GM12878 (cell line): ENCODE results near the gene BCL2L13. TPM values are rescaled to one million over a fixed set of nuclear protein-coding genes. Genes with fewer than 3 reads are reported as not detected.

ENCODE experiments used
- ATAC-seq: fragments of 200-7000 bp; cut with Tn5 transposase; 3 replicates; pipeline ENCODE4 v1.9.1; 2020; ENCODE audit warnings: mild to moderate bottlenecking, moderate library complexity
- BruUV-seq: library from RNA; stranded (reverse); fragments of 400-500 nt; replicated peaks from 2 replicates; lab custom pipeline; 2021; lab: Mats Ljungman, UMichigan
- CTCF ChIA-PET: fragments of 300-600 bp; sonication (Branson Sonifier 250); formaldehyde crosslinking; extraction: SDS; loops from one replicate; lab custom pipeline; 2021; ENCODE audit warnings: inconsistent platforms; lab: Yijun Ruan, JAX
- POLR2A ChIA-PET: fragments of 350-600 bp; formaldehyde crosslinking; extraction: SDS; loops from one replicate; lab custom pipeline; 2021; ENCODE audit warnings: inconsistent platforms; lab: Charles Lee
- RAD21 ChIA-PET: fragments of 300-600 bp; sonication (Branson Sonifier 250); formaldehyde crosslinking; loops from one replicate; lab custom pipeline; 2023; ENCODE audit warnings: antibody characterized with exemption; ENCODE audit not compliant: unreplicated experiment; lab: Charles Lee
- SMC1A ChIA-PET: fragments of 300-600 bp; sonication (Branson Sonifier 250); formaldehyde crosslinking; loops from one replicate; lab custom pipeline; 2023; ENCODE audit not compliant: unreplicated experiment, uncharacterized antibody; lab: Charles Lee
- DNase-seq: peaks from one replicate; pipeline ENCODE4 v3.0.0-alpha.2; 2011; ENCODE audit warnings: low read depth, low spot score
- FAIRE-seq: peaks from 3 replicates; lab custom pipeline; 2011; peaks lifted over from hg19 to GRCh38; lab: Jason Lieb, UNC
- H2AFZ ChIP-seq: 2 replicates; pipeline ENCODE4 v1.6.0; 2011; ENCODE audit warnings: low read depth, low read length, control low read depth; ENCODE audit not compliant: control insufficient read depth
- H3K27ac ChIP-seq: 2 replicates; pipeline ENCODE4 v1.5.1; 2011; ENCODE audit warnings: control low read depth; ENCODE audit not compliant: control insufficient read depth, insufficient read depth
- H3K27me3 ChIP-seq, 2 experiments: replicated peaks in 1 of 2; 2 replicates each; pipeline versions ENCODE4 v1.6.0 to v1.6.1; 2011; ENCODE audit warnings: low read length in 1 of 2; ENCODE audit not compliant: control insufficient read depth in 2 of 2, insufficient read depth in 2 of 2
- H3K36me3 ChIP-seq, 2 experiments: 2 replicates each; pipeline ENCODE4 v1.5.1; 2011; ENCODE audit warnings: low read length in 1 of 2; ENCODE audit not compliant: control insufficient read depth in 2 of 2, insufficient read depth in 2 of 2
- H3K4me1 ChIP-seq: 2 replicates; pipeline ENCODE4 v1.6.1; 2011; ENCODE audit warnings: mild to moderate bottlenecking, low read length, moderate library complexity, mixed read lengths; ENCODE audit not compliant: control insufficient read depth, insufficient read depth
- H3K4me2 ChIP-seq: 2 replicates; pipeline ENCODE4 v1.6.0; 2011; ENCODE audit warnings: control low read depth; ENCODE audit not compliant: control insufficient read depth, insufficient read depth
- H3K4me3 ChIP-seq: fragments of 200-600 bp; sonication (generic); 2 replicates; pipeline ENCODE4 v1.5.1; 2016
- H3K79me2 ChIP-seq: 2 replicates; pipeline ENCODE4 v1.6.0; 2011; ENCODE audit warnings: low read length; ENCODE audit not compliant: control insufficient read depth, insufficient read depth
- H3K9ac ChIP-seq: 2 replicates; pipeline ENCODE4 v1.8.0; 2011; ENCODE audit warnings: low read length, control low read depth, mixed read lengths; ENCODE audit not compliant: control insufficient read depth, insufficient read depth
- H3K9me3 ChIP-seq: replicated peaks from 3 replicates; pipeline ENCODE4 v1.5.1; 2011; ENCODE audit warnings: mild to moderate bottlenecking, low read length; ENCODE audit not compliant: control insufficient read depth, insufficient read depth
- H4K20me1 ChIP-seq: 2 replicates; pipeline ENCODE4 v1.6.0; 2011; ENCODE audit not compliant: control insufficient read depth, insufficient read depth
- BRCA1 ChIP-seq: IDR thresholded peaks from 2 replicates; pipeline ENCODE4 v1.6.1; 2011; ENCODE audit warnings: low read depth, low read length, improper control_type of control experiment
- CEBPZ ChIP-seq: fragments of 150-350 bp; IDR thresholded peaks from 2 replicates; pipeline ENCODE4 v1.6.1; 2016; ENCODE audit warnings: low read depth, low read length
- EGR1 ChIP-seq, 2 experiments: IDR thresholded peaks; 1 replicate in 1 of 2; 2 replicates in 1 of 2; pipeline ENCODE4 v1.6.1; 2011 to 2012; ENCODE audit warnings: low read depth in 2 of 2, low read length in 2 of 2, borderline replicate concordance in 1 of 2, mild to moderate bottlenecking in 1 of 2, moderate library complexity in 1 of 2
- GABPA ChIP-seq: IDR thresholded peaks from 2 replicates; pipeline ENCODE4 v1.6.1; 2014; ENCODE audit warnings: antibody characterized with exemption, low read depth, mild to moderate bottlenecking, inconsistent platforms
- IRF4 ChIP-seq: IDR thresholded peaks from 2 replicates; pipeline ENCODE4 v1.6.1; 2011; ENCODE audit warnings: low read depth, low read length
- JUNB ChIP-seq: IDR thresholded peaks from 2 replicates; pipeline ENCODE4 v1.6.1; 2016; ENCODE audit warnings: antibody characterized with exemption, mild to moderate bottlenecking
- MTA3 ChIP-seq: IDR thresholded peaks from 2 replicates; pipeline ENCODE4 v1.6.1; 2012; ENCODE audit warnings: low read length, inconsistent platforms, borderline replicate concordance
- MXI1 ChIP-seq: fragments of 150-350 bp; IDR thresholded peaks from 2 replicates; pipeline ENCODE4 v1.6.1; 2011; ENCODE audit warnings: low read depth, mild to moderate bottlenecking, inconsistent platforms, low read length, improper control_type of control experiment
- NR2F1 ChIP-seq: fragments of 450-650 bp; conservative IDR thresholded peaks from 2 replicates; pipeline ENCODE4 v1.6.1; 2017; ENCODE audit warnings: mild to moderate bottlenecking
- PAX8 ChIP-seq: fragments of 450-650 bp; IDR thresholded peaks from 2 replicates; pipeline ENCODE4 v1.6.1; 2017; ENCODE audit warnings: mild to moderate bottlenecking, moderate library complexity
- POLR2AphosphoS5 ChIP-seq: IDR thresholded peaks from 2 replicates; pipeline ENCODE4 v1.6.1; 2011; ENCODE audit warnings: mild to moderate bottlenecking, low read length, inconsistent platforms
- POU2F2 ChIP-seq: IDR thresholded peaks from 3 replicates; pipeline ENCODE4 v1.6.1; 2011; ENCODE audit warnings: low read depth, mild to moderate bottlenecking, low read length, borderline replicate concordance
- RAD51 ChIP-seq: fragments of 450-650 bp; IDR thresholded peaks from 2 replicates; pipeline ENCODE4 v1.6.1; 2016; ENCODE audit warnings: moderate library complexity, mild to moderate bottlenecking, inconsistent platforms
- TAF1 ChIP-seq: IDR thresholded peaks from 2 replicates; pipeline ENCODE4 v1.6.1; 2011; ENCODE audit warnings: mild to moderate bottlenecking, low read depth, low read length, borderline replicate concordance
- USF1 ChIP-seq: IDR thresholded peaks from 2 replicates; pipeline ENCODE4 v1.6.1; 2011; ENCODE audit warnings: borderline replicate concordance, low read depth, mild to moderate bottlenecking, moderate library complexity, mixed read lengths, low read length; ENCODE audit not compliant: insufficient read depth; ENCODE audit errors: extremely low read length
- WGBS: methylation state at CpG from one replicate; pipeline ENCODE4 v1.1.6; 2016; ENCODE audit warnings: low lambda C conversion rate; ENCODE audit not compliant: insufficient replicate concordance, insufficient coverage; ENCODE audit errors: missing lambda C conversion rate; 5-methylcytosine and 5-hydroxymethylcytosine counted together
- in situ Hi-C: fragments of 300-500 bp; cut with MboI; formaldehyde crosslinking; loops from 9 replicates; pipeline ENCODE4 v1.14.3; 2018; ENCODE audit warnings: mixed read lengths
- intact Hi-C: fragments of 100-400 bp; cut with micrococcal nuclease; formaldehyde crosslinking; loops from one replicate; pipeline ENCODE4 v1.14.2; 2022; ENCODE audit not compliant: unreplicated experiment
- polyA plus RNA-seq, 11 experiments: library from polyadenylated mRNA; depleted of rRNA in 4 of 11; unstranded in 6 of 11; stranded (reverse) in 5 of 11; fragments of >200 nt; fragmentation: Nextera tagmentation in 4 of 11; fragmentation: Illumina TruSeq in 1 of 11; extraction: Ambion mirVana in 4 of 11; extraction: Trizol in 1 of 11; gene quantifications; 1 replicate in 1 of 11; 2 replicates in 10 of 11; pipeline versions ENCODE4 v1.2.1 to v1.2.3, GENCODE V29; 2011 to 2016; ENCODE audit warnings: inconsistent platforms in 2 of 11, missing spikeins in 2 of 11, low read depth in 1 of 11
- total RNA-seq, 4 experiments: library from RNA; depleted of rRNA in 3 of 4; stranded (reverse); fragments of >200 nt in 3 of 4; fragmentation: Illumina TruSeq in 1 of 4; extraction: Trizol in 1 of 4; gene quantifications; 2 replicates each; pipeline versions ENCODE4 v1.2.1 to v1.2.3, GENCODE V29; 2013 to 2021

BCL2L13 gene
- total and polyA plus RNA-seq, 10 of the 15 experiments (the other 5 are each of a cell fraction or from before 2014, with no cell fraction given) = 18.6 to 30.6 (median 28.2) TPM

- TF ChIP-seq IRF4 = 0 out of 2 replicates have a peak, but pooled peaks have one; percentile 7
- TF ChIP-seq BRCA1 = no peak
- no peak for TF ChIP-seq RAD51
- TF ChIP-seq JUNB = no peak
These were observed 450 bp upstream of the BCL2L13 start (continued) for GRCh38 chr22:17638182-17638431.

GRCh38 chr22:17639247-17639741 is 737 bp downstream of the BCL2L13 start:
- no peaks in the 10 kb centered on the region for H3K9me3 ChIP-seq
- no peak for TF ChIP-seq GABPA
- TF ChIP-seq USF1 = no peak
- no peak for TF ChIP-seq CEBPZ
- peak; percentile 29; the same call in 1 of the 2 replicates for TF ChIP-seq TAF1
- TF ChIP-seq POU2F2 = peak; percentile 26; the same call in 1 of the 3 replicates
- peak; percentile 49; the same call in 1 of the 2 replicates for TF ChIP-seq POLR2AphosphoS5
- TF ChIP-seq PAX8 = peak; percentile 29; the same call in 1 of the 2 replicates
- no peak for TF ChIP-seq NR2F1
- no peak for TF ChIP-seq MXI1
- no peak for TF ChIP-seq EGR1 (IDR thresholded peaks at IDR 0.05; ENCODE audit: borderline replicate concordance in 1 of 2, low read depth in 2 of 2, low read length in 2 of 2)
- TF ChIP-seq MTA3 = peak; percentile 41; the same call in 1 of the 2 replicates
- in situ Hi-C loops (loop anchor here (25.0 kb wide), 1 partner anchor 1798 kb away; the partner anchor contains the start of genes C22orf39, HIRA and MRPL40), intact Hi-C loops (loop anchor here (10.0 kb wide), 1 partner anchor 66 kb away; no protein-coding TSS in a partner anchor)
- peaks cover 19% of the 10 kb centered on the region for H3K79me2 ChIP-seq
- ChIA-PET POLR2A (interaction anchor here (0.5 to 1.4 kb wide), 5 partner anchors 18 to 334 kb away, joined by 3 to 4 read pairs (median 3); no protein-coding TSS in a partner anchor), SMC1A (interaction anchor here (1.0 to 1.5 kb wide), 5 partner anchors 18 to 103 kb away, joined by 3 to 5 read pairs (median 3); no protein-coding TSS in a partner anchor), CTCF (interaction anchor here (0.8 to 1.7 kb wide), 8 partner anchors 9 to 467 kb away, joined by 3 to 5 read pairs (median 4); no protein-coding TSS in a partner anchor), RAD21 (interaction anchor here (0.7 to 1.8 kb wide), 3 partner anchors 68 to 103 kb away, joined by 4 to 7 read pairs (median 5); no protein-coding TSS in a partner anchor)
- peak overlapping the region; percentile 86 for H3K27ac ChIP-seq
- no peaks in the 10 kb centered on the region for H3K27me3 ChIP-seq
- FAIRE-seq (peak; percentile 77), ATAC-seq (peak; percentile 69), DNase-seq (peak; percentile 4)
- peak overlapping the region; percentile 93 for H3K9ac ChIP-seq
- 7% methylated on average over 8 of the region's 8 CpGs for WGBS
- H3K4me3 ChIP-seq = peak overlapping the region; percentile 92
- no peaks in the 10 kb centered on the region for H4K20me1 ChIP-seq
- peak overlapping the region; percentile 86 for H3K4me2 ChIP-seq
- H2AFZ ChIP-seq = peak overlapping the region; percentile 80
- no TSS peak for BruUV-seq
- H3K4me1 ChIP-seq = peaks cover 8% of the 10 kb centered on the region
- H3K36me3 ChIP-seq = no peaks in the 10 kb centered on the region
